Measurements from ENCODE around the gene PARP3.

- TF ChIP-seq GATA3 (IDR thresholded peaks at IDR 0.05; ENCODE audit: low read depth, low read length) (no peak), GATA2 (IDR thresholded peaks at IDR 0.05; ENCODE audit: low read depth, low read length) (no peak)
These were observed 29.2 kb downstream of the PARP3 start for GRCh38 chr3:51971350-51971749.

Measured in SH-SY5Y (cell line).